Measurements from ENCODE around the gene GMDS. TPM values are rescaled to one million over a fixed set of nuclear protein-coding genes. Genes with fewer than 3 reads are reported as not detected.
A peak's percentile ranks its signal among the peaks of the same experiment; 100 is the strongest.

GMDS gene
- total and polyA plus RNA-seq, 2 experiments from 2014 or later, result 30.1 to 36.5 TPM

DNA sequence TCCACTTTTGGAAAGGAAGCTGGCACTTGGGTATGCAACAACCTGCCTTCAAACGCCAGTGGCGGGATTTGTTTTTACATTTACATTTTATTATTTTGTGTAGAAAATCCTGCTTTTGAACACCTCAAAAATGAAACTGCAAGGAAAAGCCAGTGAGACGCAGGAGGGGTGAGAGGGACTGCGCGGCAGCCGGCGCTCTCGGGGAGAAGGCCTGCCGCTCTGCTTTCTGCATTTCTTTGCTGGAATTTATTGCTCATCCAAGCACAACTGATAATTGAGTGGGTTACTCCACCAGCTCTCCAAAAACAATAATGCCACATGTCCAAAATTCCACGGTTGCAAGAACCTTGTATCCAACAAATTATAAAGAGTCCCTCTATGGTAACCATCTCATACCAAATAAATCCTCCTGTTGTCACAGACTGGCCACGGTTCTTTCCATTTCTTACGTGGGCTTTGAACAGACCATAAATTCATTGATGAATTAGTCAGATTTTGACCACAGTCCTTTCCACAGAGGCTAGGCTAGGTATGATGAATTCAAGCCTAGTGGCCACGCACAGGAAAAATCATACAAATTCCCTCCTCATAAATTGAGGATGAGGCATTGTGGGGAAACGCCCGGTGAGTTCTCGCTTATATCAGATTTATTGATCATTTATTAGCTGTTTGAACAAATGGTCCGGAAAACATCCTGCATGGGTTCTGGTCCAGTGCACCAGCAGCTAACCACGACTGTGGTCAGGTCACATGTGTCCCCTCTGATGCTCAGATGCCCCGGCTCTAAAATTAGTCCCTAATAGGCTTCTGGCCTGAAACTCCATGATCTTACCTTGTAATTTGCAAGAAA, 667.3 kb downstream of the GMDS start (continued):
- no peak for TF ChIP-seq REST (IDR thresholded peaks at IDR 0.05; ENCODE audit: unreplicated experiment)
- no peak for TF ChIP-seq EZH2 (IDR thresholded peaks at IDR 0.05; ENCODE audit: low read depth, unreplicated experiment)
- TF ChIP-seq NANOG (IDR thresholded peaks at IDR 0.05; ENCODE audit: borderline replicate concordance), result no peak
- TF ChIP-seq, protein P1, sequence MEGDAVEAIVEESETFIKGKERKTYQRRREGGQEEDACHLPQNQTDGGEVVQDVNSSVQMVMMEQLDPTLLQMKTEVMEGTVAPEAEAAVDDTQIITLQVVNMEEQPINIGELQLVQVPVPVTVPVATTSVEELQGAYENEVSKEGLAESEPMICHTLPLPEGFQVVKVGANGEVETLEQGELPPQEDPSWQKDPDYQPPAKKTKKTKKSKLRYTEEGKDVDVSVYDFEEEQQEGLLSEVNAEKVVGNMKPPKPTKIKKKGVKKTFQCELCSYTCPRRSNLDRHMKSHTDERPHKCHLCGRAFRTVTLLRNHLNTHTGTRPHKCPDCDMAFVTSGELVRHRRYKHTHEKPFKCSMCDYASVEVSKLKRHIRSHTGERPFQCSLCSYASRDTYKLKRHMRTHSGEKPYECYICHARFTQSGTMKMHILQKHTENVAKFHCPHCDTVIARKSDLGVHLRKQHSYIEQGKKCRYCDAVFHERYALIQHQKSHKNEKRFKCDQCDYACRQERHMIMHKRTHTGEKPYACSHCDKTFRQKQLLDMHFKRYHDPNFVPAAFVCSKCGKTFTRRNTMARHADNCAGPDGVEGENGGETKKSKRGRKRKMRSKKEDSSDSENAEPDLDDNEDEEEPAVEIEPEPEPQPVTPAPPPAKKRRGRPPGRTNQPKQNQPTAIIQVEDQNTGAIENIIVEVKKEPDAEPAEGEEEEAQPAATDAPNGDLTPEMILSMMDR (conservative IDR thresholded peaks at IDR 0.05; ENCODE audit: low read depth in 2 of 2), result no peak

GRCh38 chr6:1577146-1577680, 668.2 kb downstream of the GMDS start:
- H3K4me3 Mint-ChIP-seq, result no peak overlapping the region
- H3K36me3 ChIP-seq (ENCODE audit: insufficient read depth), result no peaks in the 10 kb centered on the region
- no peaks in the 10 kb centered on the region for H4K20me1 ChIP-seq (replicated peaks; ENCODE audit: insufficient read depth)
- H3K27ac Mint-ChIP-seq, result no peak overlapping the region
- H3K4me1 Mint-ChIP-seq, result peaks cover 34% of the 10 kb centered on the region
- no peak overlapping the region for H3K27ac ChIP-seq (ENCODE audit: low read depth)
- no peaks in the 10 kb centered on the region for H3K79me2 ChIP-seq (replicated peaks; ENCODE audit: insufficient read depth)
- H2AFZ ChIP-seq, result peak overlapping the region; percentile 23; the same call in 1 of the 2 replicates
- ATAC-seq (no peak), DNase-seq (ENCODE audit: low spot score) (no peak)
- no peaks in the 10 kb centered on the region for H3K9me3 Mint-ChIP-seq
- peaks cover 14% of the 10 kb centered on the region for H3K4me1 ChIP-seq (ENCODE audit: insufficient read depth)
- H3K4me3 ChIP-seq, result no peak overlapping the region
- no peaks in the 10 kb centered on the region for H3K27me3 ChIP-seq (ENCODE audit: insufficient read depth)
- H3K36me3 Mint-ChIP-seq (ENCODE audit: low read depth), result no peaks in the 10 kb centered on the region
- H3K9me2 ChIP-seq (ENCODE audit: insufficient read depth), result no peaks in the 10 kb centered on the region
- H3F3A ChIP-seq (replicated peaks; ENCODE audit: low read depth), result no peaks in the 10 kb centered on the region
- peaks cover 15% of the 10 kb centered on the region for H3K27me3 Mint-ChIP-seq (ENCODE audit: insufficient read depth, low read depth, poor library complexity)
- no peak overlapping the region for H3K4me2 ChIP-seq
- no peak for TF ChIP-seq NANOG (IDR thresholded peaks at IDR 0.05; ENCODE audit: borderline replicate concordance)
- TF ChIP-seq ZNF331 (CRISPR knock-in tag; IDR thresholded peaks at IDR 0.05; ENCODE audit: low read depth), result no peak
- no peak for TF ChIP-seq STAT1 (IDR thresholded peaks at IDR 0.05; ENCODE audit: unreplicated experiment)
- TF ChIP-seq, protein P1 (conservative IDR thresholded peaks at IDR 0.05; ENCODE audit: low read depth in 2 of 2), result no peak
- TF ChIP-seq CREB1 (CRISPR knock-in tag; IDR thresholded peaks at IDR 0.05; ENCODE audit: low read depth), result no peak
- no peak for TF ChIP-seq EZH2phosphoT487 (IDR thresholded peaks at IDR 0.05; ENCODE audit: unreplicated experiment)
- no peak for TF ChIP-seq ZNF114 (CRISPR knock-in tag; IDR thresholded peaks at IDR 0.05)
- TF ChIP-seq POLR2AphosphoS5 (IDR thresholded peaks at IDR 0.05; ENCODE audit: low read depth), result no peak
- no peak for TF ChIP-seq REST (IDR thresholded peaks at IDR 0.05; ENCODE audit: unreplicated experiment)
- no peak for TF ChIP-seq EZH2 (IDR thresholded peaks at IDR 0.05; ENCODE audit: low read depth, unreplicated experiment)
